GM12801 (cell line): Measurements from ENCODE around the gene TSHZ2.

Source experiments
- TF ChIP-seq, protein P1 (sequence below): IDR thresholded peaks from one replicate; pipeline ENCODE4 v1.5.1; 2011; ENCODE audit warnings: control low read depth; ENCODE audit not compliant: insufficient read length; ENCODE audit errors: extremely low read depth

Gene TSHZ2

DNA sequence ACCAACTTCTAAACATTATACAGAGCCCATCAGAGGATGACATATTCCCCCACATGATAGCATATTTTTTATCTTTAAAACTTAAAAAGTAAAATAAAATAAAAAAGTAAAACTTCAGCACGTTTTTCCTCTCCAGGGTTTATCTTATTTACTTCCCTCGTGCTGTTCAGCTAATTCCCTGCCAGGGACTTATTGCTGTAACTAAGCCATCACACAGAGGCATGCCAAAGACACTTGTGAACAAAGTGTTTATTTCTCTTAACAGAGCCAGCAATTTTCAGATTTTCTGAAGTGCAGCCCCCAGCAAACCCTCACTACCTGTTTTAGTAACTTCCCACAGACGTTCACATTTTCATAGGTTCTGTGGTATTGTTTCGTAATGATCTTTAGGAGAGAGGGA is 327.7 kb downstream of the TSHZ2 start:
- TF ChIP-seq, protein P1, sequence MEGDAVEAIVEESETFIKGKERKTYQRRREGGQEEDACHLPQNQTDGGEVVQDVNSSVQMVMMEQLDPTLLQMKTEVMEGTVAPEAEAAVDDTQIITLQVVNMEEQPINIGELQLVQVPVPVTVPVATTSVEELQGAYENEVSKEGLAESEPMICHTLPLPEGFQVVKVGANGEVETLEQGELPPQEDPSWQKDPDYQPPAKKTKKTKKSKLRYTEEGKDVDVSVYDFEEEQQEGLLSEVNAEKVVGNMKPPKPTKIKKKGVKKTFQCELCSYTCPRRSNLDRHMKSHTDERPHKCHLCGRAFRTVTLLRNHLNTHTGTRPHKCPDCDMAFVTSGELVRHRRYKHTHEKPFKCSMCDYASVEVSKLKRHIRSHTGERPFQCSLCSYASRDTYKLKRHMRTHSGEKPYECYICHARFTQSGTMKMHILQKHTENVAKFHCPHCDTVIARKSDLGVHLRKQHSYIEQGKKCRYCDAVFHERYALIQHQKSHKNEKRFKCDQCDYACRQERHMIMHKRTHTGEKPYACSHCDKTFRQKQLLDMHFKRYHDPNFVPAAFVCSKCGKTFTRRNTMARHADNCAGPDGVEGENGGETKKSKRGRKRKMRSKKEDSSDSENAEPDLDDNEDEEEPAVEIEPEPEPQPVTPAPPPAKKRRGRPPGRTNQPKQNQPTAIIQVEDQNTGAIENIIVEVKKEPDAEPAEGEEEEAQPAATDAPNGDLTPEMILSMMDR, result no peak

DNA sequence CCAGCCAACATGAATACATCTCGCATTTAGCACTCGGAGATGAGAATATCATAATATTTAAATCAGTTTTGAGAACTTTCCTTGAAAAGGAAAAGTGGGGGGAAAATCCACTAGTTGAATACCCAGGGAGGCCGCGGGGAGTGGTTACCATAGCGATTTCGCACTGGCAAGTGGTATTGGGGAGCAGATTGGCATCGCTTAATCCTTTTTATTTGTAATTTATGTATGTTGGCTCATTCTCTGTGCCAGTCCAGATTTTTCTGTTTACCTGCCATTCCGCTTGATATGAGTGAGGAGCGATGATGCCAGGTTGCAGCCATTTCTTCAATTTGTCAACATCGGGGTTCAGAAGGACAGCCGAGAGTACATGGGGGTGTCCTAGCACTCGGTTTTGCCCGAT is 329.7 kb downstream of the TSHZ2 start:
- TF ChIP-seq, protein P1, result no peak

DNA sequence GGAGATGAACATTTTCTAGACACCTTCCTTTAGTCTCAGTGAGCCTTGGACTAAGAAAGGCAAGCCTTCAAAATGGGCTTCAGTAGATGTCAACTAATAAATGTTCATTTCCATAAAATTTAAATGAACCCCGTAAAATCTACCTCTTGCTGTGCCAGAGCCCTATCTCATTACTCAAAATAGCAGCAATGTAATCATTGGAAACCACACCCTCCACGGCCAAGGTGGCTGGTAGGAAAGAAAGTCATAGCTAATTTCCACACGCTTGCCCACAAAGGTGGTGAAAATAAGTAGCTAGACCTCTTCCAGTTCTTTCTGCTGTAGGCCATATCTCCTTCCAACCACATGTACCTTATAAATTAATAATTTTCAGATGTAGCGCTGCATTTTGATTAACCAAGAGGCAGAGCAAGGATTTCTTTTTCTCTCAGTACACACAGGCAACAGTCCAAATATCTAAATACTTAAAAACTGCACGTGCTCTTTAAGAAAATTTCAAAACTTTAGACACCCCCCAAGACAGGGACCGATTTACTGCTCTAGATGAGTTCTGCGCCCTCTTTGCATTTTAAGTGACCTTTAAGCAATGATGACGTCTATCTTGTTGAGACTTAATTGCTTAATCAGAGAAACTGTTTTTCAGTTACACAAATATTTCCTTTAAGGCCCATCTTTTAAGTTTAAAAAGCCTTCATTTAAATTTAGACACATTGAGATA is 330.7 kb downstream of the TSHZ2 start:
- TF ChIP-seq, protein P1, result no peak

DNA sequence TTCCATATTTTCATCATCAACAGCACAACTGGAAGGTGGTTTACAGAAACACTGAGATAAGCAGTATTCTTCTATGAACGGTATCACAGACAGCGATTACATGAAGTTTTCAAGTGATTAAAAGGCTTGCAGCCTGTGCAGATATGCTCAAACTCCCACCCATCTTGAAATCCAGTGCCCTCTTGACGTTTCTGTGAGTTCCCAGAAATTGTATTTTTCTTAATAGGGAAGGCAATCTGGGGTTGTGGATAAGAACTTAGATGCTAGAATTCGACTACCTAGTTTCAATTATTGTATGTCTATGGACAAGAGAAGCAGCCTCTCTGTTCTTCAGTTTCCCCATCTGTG is 331.2 kb downstream of the TSHZ2 start:
- TF ChIP-seq, protein P1, result no peak

DNA sequence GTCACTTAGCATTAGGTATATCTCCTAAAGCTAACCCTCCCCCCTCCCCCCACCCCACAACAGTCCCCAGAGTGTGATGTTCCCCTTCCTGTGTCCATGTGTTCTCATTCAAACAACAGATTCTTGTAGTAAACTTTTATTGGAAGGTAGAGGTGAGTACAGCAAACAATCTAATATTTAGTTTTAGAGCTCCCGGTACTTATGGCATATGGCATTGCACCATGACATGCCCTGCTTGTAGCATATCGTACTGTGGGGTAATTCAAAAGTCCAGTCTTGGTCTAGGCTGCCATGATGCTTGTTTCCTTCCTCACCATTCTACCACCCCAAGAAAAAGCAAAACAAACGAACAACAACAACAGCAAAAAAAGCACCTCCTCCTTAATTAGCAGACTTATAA is 332.0 kb downstream of the TSHZ2 start:
- TF ChIP-seq, protein P1, result no peak

DNA sequence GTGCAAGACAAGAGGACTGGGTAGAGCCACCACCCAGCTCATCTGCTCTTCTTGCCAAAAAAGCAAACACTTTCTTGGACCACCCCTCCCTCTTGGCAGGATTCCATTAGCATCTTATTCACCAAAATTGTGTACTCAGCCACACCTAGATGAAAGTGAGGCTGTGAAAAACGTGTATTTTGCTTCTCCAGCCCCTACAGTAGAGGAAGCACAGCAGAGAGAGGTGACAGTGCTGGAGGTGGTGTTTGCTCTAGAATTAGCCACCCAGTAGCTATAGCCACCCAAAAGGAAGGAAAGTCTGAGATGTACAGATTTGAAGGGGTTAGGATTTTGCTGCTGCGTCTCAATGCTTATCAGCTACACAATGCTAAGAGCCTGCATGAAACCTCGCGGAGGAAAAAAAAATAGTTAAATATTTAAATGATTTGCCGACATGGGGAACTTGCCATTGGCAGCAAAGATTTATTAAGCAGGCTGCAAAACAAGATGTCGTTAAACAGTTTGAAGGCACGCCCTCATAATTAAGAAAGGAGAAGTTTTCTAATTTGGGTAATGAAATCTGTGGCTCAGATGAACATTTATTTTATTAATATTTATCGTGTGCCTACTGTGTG is 334.1 kb downstream of the TSHZ2 start:
- TF ChIP-seq, protein P1, result no peak

DNA sequence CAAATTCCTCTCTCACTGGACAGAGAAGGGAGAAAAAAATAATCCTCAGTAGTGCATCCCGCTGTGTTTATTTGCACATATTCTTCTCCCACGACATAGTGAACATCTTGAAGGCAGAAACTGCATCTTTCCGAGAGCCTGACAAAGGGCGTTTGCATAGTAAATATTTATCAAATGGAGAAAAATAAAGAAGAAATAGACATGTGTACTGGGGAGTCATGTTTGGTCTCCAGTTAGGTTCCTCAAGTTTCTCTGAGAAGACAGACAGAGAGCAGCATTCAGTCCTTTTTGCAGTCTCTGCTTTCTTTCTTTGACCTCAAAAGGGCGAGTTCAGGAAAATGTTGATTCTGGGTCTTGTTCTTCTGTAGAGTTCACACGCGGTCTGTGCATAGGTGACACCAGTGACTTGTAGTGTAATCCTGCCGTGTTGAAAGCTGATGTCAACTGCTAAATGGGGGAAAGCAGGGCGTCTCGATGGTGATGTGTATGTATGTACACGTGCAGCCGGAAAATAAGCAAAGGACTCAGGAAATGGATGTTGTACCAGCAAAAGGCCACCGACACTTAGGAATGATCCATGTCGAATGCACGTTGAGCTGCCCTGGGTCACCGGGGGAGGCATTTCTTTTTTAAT is 335.9 kb downstream of the TSHZ2 start:
- TF ChIP-seq, protein P1, result no peak
